ENCODE measurements around the gene SDK2. TPM values are rescaled to one million over a fixed set of nuclear protein-coding genes. Genes with fewer than 3 reads are reported as not detected.

Gene SDK2
- total and polyA plus RNA-seq, 2 experiments from 2014 or later: 0.74 to 5.1 TPM

GRCh38 chr17:73478334-73478733 is 165.9 kb downstream of the SDK2 start:
- Mint-ChIP-seq H3K4me3 (no peak overlapping the region), H3K9me3 (no peaks in the 10 kb centered on the region), H3K27me3 (ENCODE audit: insufficient read depth, low read depth, poor library complexity) (no peaks in the 10 kb centered on the region), H3K27ac (no peak overlapping the region), H3K4me1 (peaks cover 21% of the 10 kb centered on the region), H3K36me3 (ENCODE audit: low read depth) (no peaks in the 10 kb centered on the region)
- Histone ChIP-seq H3F3A (replicated peaks; ENCODE audit: low read depth) (no peaks in the 10 kb centered on the region), H3K4me1 (ENCODE audit: insufficient read depth) (peaks cover 7% of the 10 kb centered on the region), H3K9me2 (ENCODE audit: insufficient read depth) (no peaks in the 10 kb centered on the region), H3K27ac (ENCODE audit: low read depth) (no peak overlapping the region), H3K4me2 (no peak overlapping the region), H3K4me3 (no peak overlapping the region), H3K27me3 (ENCODE audit: insufficient read depth) (no peaks in the 10 kb centered on the region), H3K36me3 (ENCODE audit: insufficient read depth) (no peaks in the 10 kb centered on the region), H2AFZ (no peak overlapping the region), H4K20me1 (replicated peaks; ENCODE audit: insufficient read depth) (no peaks in the 10 kb centered on the region), H3K79me2 (replicated peaks; ENCODE audit: insufficient read depth) (no peaks in the 10 kb centered on the region)
- no peak for TF ChIP-seq REST (IDR thresholded peaks at IDR 0.05; ENCODE audit: unreplicated experiment)
- no peak for TF ChIP-seq ZNF462 (CRISPR knock-in tag; IDR thresholded peaks at IDR 0.05)
- no peak for TF ChIP-seq EZH2 (IDR thresholded peaks at IDR 0.05; ENCODE audit: low read depth, unreplicated experiment)
- no peak for DNase-seq (ENCODE audit: low spot score)
- no peak for ATAC-seq
